PC-9 (cell line): ENCODE measurements around the gene ASB6. TPM values are rescaled to one million over a fixed set of nuclear protein-coding genes. Genes with fewer than 3 reads are reported as not detected.

Experiments used
- BruUV-seq: library from RNA; stranded (reverse); fragments of 400-500 nt; replicated peaks from 2 replicates; lab custom pipeline; 2021; lab: Mats Ljungman, UMichigan
- CTCF ChIA-PET: fragments of 300-600 bp; sonication (Branson Sonifier 250); formaldehyde crosslinking; loops from one replicate; lab custom pipeline; 2022; ENCODE audit warnings: antibody characterized with exemption; lab: Charles Lee
- POLR2A ChIA-PET: fragments of 300-600 bp; sonication (Branson Sonifier 250); formaldehyde crosslinking; loops from one replicate; lab custom pipeline; 2022; ENCODE audit warnings: antibody characterized with exemption; ENCODE audit not compliant: unreplicated experiment; lab: Charles Lee
- DNase-seq, 2 experiments: peaks; one replicate each; pipeline versions ENCODE4 v3.0.0 to v3.0.0-alpha.2; 2015 to 2022; ENCODE audit warnings: mixed read lengths in 1 of 2
- H2AFZ ChIP-seq: fragments of 200-600 bp; sonication (generic); 2 replicates; pipeline ENCODE4 v1.8.1; 2017; ENCODE audit warnings: antibody characterized with exemption
- H3F3A ChIP-seq: fragments of 200-600 bp; sonication (generic); 2 replicates; pipeline ENCODE4 v1.8.1; 2017; ENCODE audit warnings: antibody characterized with exemption, mild to moderate bottlenecking, low read depth; ENCODE audit not compliant: insufficient read depth
- H3K27ac ChIP-seq: fragments of 200-600 bp; sonication (generic); 2 replicates; pipeline ENCODE4 v1.6.1; 2016; ENCODE audit warnings: mixed run types
- H3K27me3 ChIP-seq: fragments of 200-600 bp; sonication (generic); 2 replicates; pipeline ENCODE4 v1.6.1; 2016; ENCODE audit warnings: low read depth, mixed run types; ENCODE audit not compliant: insufficient read depth
- H3K36me3 ChIP-seq: fragments of 200-600 bp; sonication (generic); 2 replicates; pipeline ENCODE4 v1.6.1; 2016; ENCODE audit warnings: low read depth, mixed run types
- H3K4me1 ChIP-seq: fragments of 200-600 bp; sonication (generic); replicated peaks from 2 replicates; pipeline ENCODE4 v1.6.1; 2016; ENCODE audit warnings: mixed run types; ENCODE audit not compliant: insufficient read depth
- H3K4me2 ChIP-seq: fragments of 200-600 bp; sonication (generic); 2 replicates; pipeline ENCODE4 v1.6.1; 2017; ENCODE audit warnings: mixed run types
- H3K4me3 ChIP-seq: fragments of 200-600 bp; sonication (generic); 2 replicates; pipeline ENCODE4 v1.6.1; 2016; ENCODE audit warnings: mixed run types
- H3K79me2 ChIP-seq: fragments of 200-600 bp; sonication (generic); 2 replicates; pipeline ENCODE4 v1.6.1; 2017; ENCODE audit warnings: low read depth, mixed run types
- H3K9me2 ChIP-seq: fragments of 200-600 bp; sonication (generic); 2 replicates; pipeline ENCODE4 v1.8.1; 2017; ENCODE audit warnings: mild to moderate bottlenecking; ENCODE audit not compliant: insufficient read depth
- H3K9me3 ChIP-seq: fragments of 200-600 bp; sonication (generic); 2 replicates; pipeline ENCODE4 v1.8.1; 2016; ENCODE audit warnings: low read depth; ENCODE audit not compliant: insufficient read depth
- H4K20me1 ChIP-seq: fragments of 200-600 bp; sonication (generic); 2 replicates; pipeline ENCODE4 v1.8.1; 2017; ENCODE audit not compliant: insufficient read depth
- CTCF ChIP-seq: fragments of 200-600 bp; sonication (generic); conservative IDR thresholded peaks from 2 replicates; pipeline ENCODE4 v1.6.1; 2017; ENCODE audit warnings: mixed run types, antibody characterized with exemption, mild to moderate bottlenecking, moderate library complexity
- EZH2 ChIP-seq: fragments of 200-600 bp; sonication (generic); IDR thresholded peaks from 2 replicates; pipeline ENCODE4 v1.8.0; 2017; ENCODE audit warnings: antibody characterized with exemption, low read depth
- intact Hi-C: fragments of 100-400 bp; cut with micrococcal nuclease; formaldehyde crosslinking; loops from one replicate; pipeline ENCODE4 v1.10.0; 2022; ENCODE audit not compliant: unreplicated experiment
- total RNA-seq: library from RNA; stranded (reverse); gene quantifications from 2 replicates; pipeline ENCODE4 v1.2.3, GENCODE V29; 2021

Gene ASB6
- total RNA-seq, 1 experiment from 2014 or later: 20.2 TPM

GRCh38 chr9:129623331-129623730 is 18.6 kb downstream of the ASB6 start:
- H3K27me3 ChIP-seq: no peaks in the 10 kb centered on the region
- peaks cover 24% of the 10 kb centered on the region for H3K79me2 ChIP-seq
- H3F3A ChIP-seq: peaks cover 26% of the 10 kb centered on the region
- no peaks in the 10 kb centered on the region for H3K9me3 ChIP-seq
- H3K27ac ChIP-seq: no peak overlapping the region
- ChIA-PET CTCF (interaction anchor here (0.6 to 1.9 kb wide), 6 partner anchors 19 to 504 kb away, joined by 3 to 12 read pairs (median 6); no protein-coding TSS in a partner anchor), POLR2A (interaction anchor here (0.6 to 0.7 kb wide), 2 partner anchors 163 to 345 kb away, joined by 3 to 12 read pairs; no protein-coding TSS in a partner anchor)
- no peaks in the 10 kb centered on the region; the same call in 1 of the 2 replicates for H3K36me3 ChIP-seq
- H3K4me3 ChIP-seq: no peak overlapping the region
- H3K4me2 ChIP-seq: no peak overlapping the region
- no peak for TF ChIP-seq EZH2
- TF ChIP-seq CTCF: no peak
- intact Hi-C loops: no loop called here
- H3K9me2 ChIP-seq: no peaks in the 10 kb centered on the region
- H3K4me1 ChIP-seq: peaks cover 31% of the 10 kb centered on the region
- peaks cover 20% of the 10 kb centered on the region for H4K20me1 ChIP-seq
- H2AFZ ChIP-seq: no peak overlapping the region
- BruUV-seq: no TSS peak
- DNase-seq: no peak

- Histone ChIP-seq H3K4me3 (peak within 1 kb of the TSS; percentile 58), H3F3A (peaks cover 25% of the 10 kb centered on the region), H3K4me2 (peak within 1 kb of the TSS; percentile 82), H3K36me3 (no peaks in the 10 kb centered on the region), H3K27ac (no peak within 1 kb of the TSS), H3K9me3 (no peaks in the 10 kb centered on the region), H3K9me2 (no peaks in the 10 kb centered on the region), H3K4me1 (peaks cover 26% of the 10 kb centered on the region), H3K79me2 (no peaks in the 10 kb centered on the region), H2AFZ (peak within 1 kb of the TSS; percentile 77), H3K27me3 (no peaks in the 10 kb centered on the region), H4K20me1 (no peaks in the 10 kb centered on the region)
- TF ChIP-seq EZH2 (no peak), CTCF (no peak)
- DNase-seq: no peak
- POLR2A ChIA-PET: interaction anchor here (0.7 kb wide), 1 partner anchor 9 kb away, joined by 5 read pairs; no protein-coding TSS in a partner anchor
- CTCF ChIA-PET: interaction anchor here (0.5 to 1.1 kb wide), 2 partner anchors 424 to 482 kb away, joined by 3 to 6 read pairs; no protein-coding TSS in a partner anchor
- no TSS peak for BruUV-seq
- intact Hi-C loops: no loop called here
These were observed 21.2 kb downstream of the ASB6 start, which contains the start of gene C9orf50 for GRCh38 chr9:129620669-129621295. Gene C9orf50 (minus strand): TSS chr9:129621101. CDS start chr9:129620574, 527 bp downstream.

GRCh38 chr9:129619787-129620668 is 21.9 kb downstream of the ASB6 start:
- H3K27ac ChIP-seq: no peak overlapping the region
- no peaks in the 10 kb centered on the region for H3K9me3 ChIP-seq
- peak overlapping the region; percentile 58 for H3K4me3 ChIP-seq
- no peaks in the 10 kb centered on the region for H3K9me2 ChIP-seq
- CTCF ChIA-PET: interaction anchor here (0.5 to 1.1 kb wide), 3 partner anchors 408 to 481 kb away, joined by 3 to 7 read pairs (median 6); no protein-coding TSS in a partner anchor
- H3K27me3 ChIP-seq: no peaks in the 10 kb centered on the region
- BruUV-seq: no TSS peak
- H3K79me2 ChIP-seq: no peaks in the 10 kb centered on the region
- peak in 1 of 2 experiments; percentile 37 for DNase-seq
- peaks cover 19% of the 10 kb centered on the region for H3K4me1 ChIP-seq
- no peaks in the 10 kb centered on the region for H3K36me3 ChIP-seq
- POLR2A ChIA-PET: interaction anchor here (0.7 kb wide), 1 partner anchor 9 kb away, joined by 5 read pairs; no protein-coding TSS in a partner anchor
- no peaks in the 10 kb centered on the region for H4K20me1 ChIP-seq
- H3K4me2 ChIP-seq: peak overlapping the region; percentile 82
- H2AFZ ChIP-seq: peak overlapping the region; percentile 77
- intact Hi-C loops: no loop called here
- TF ChIP-seq EZH2 (no peak), CTCF (no peak)
- H3F3A ChIP-seq: peaks cover 18% of the 10 kb centered on the region
